Astrocyte (in vitro differentiated cells and primary cell): Measurements from ENCODE around the gene KBTBD3. TPM values are rescaled to one million over a fixed set of nuclear protein-coding genes. Genes with fewer than 3 reads are reported as not detected.

ENCODE experiments used
- DNase-seq: peaks from one replicate; pipeline ENCODE4 v3.0.0-alpha.2; 2010; ENCODE audit warnings: low read depth
- FAIRE-seq: peaks from 2 replicates; lab custom pipeline; 2011; peaks lifted over from hg19 to GRCh38; lab: Jason Lieb, UNC
- H2AFZ ChIP-seq: 2 replicates; pipeline ENCODE4 v1.6.0; 2012; ENCODE audit warnings: low read depth, low read length, inconsistent platforms
- H3K27ac ChIP-seq: 2 replicates; pipeline ENCODE4 v1.5.1; 2011; ENCODE audit warnings: low read depth, low read length, inconsistent platforms
- H3K27me3 ChIP-seq: 2 replicates; pipeline ENCODE4 v1.6.0; 2011; ENCODE audit warnings: low read length, inconsistent platforms; ENCODE audit not compliant: insufficient read depth
- H3K36me3 ChIP-seq: 2 replicates; pipeline ENCODE4 v1.5.1; 2011; ENCODE audit warnings: low read length, inconsistent platforms; ENCODE audit not compliant: insufficient read depth
- H3K4me1 ChIP-seq: 2 replicates; pipeline ENCODE4 v1.5.1; 2011; ENCODE audit warnings: low read length, inconsistent platforms; ENCODE audit not compliant: insufficient read depth
- H3K4me2 ChIP-seq: 2 replicates; pipeline ENCODE4 v1.6.0; 2012; ENCODE audit warnings: low read length, inconsistent platforms
- H3K4me3 ChIP-seq: 2 replicates; pipeline ENCODE4 v1.5.1; 2011; ENCODE audit warnings: low read depth, mild to moderate bottlenecking, low read length, inconsistent platforms; ENCODE audit not compliant: insufficient read depth
- H3K79me2 ChIP-seq: 2 replicates; pipeline ENCODE4 v1.6.0; 2012; ENCODE audit warnings: mild to moderate bottlenecking, low read length, inconsistent platforms; ENCODE audit not compliant: insufficient read depth
- H3K9ac ChIP-seq: 2 replicates; pipeline ENCODE4 v1.6.0; 2012; ENCODE audit warnings: mild to moderate bottlenecking, low read length, inconsistent platforms
- H3K9me3 ChIP-seq: 2 replicates; pipeline ENCODE4 v1.5.1; 2012; ENCODE audit warnings: low read depth, mild to moderate bottlenecking, low read length, inconsistent platforms; ENCODE audit not compliant: insufficient read depth
- H4K20me1 ChIP-seq: 2 replicates; pipeline ENCODE4 v1.6.0; 2012; ENCODE audit warnings: low read length, inconsistent platforms; ENCODE audit not compliant: insufficient read depth
- H3K27ac Mint-ChIP-seq: one replicate; pipeline ENCODE4 v1.8.0; 2021; ENCODE audit warnings: mild to moderate bottlenecking, mixed read lengths; ENCODE audit not compliant: unreplicated experiment
- H3K27me3 Mint-ChIP-seq: one replicate; pipeline ENCODE4 v1.8.0; 2021; ENCODE audit warnings: low read depth, mixed read lengths; ENCODE audit not compliant: unreplicated experiment
- H3K36me3 Mint-ChIP-seq: one replicate; pipeline ENCODE4 v1.8.0; 2021; ENCODE audit warnings: low read depth, mixed read lengths; ENCODE audit not compliant: unreplicated experiment
- H3K4me1 Mint-ChIP-seq: one replicate; pipeline ENCODE4 v1.8.0; 2021; ENCODE audit warnings: low read depth, mixed read lengths; ENCODE audit not compliant: unreplicated experiment
- H3K4me3 Mint-ChIP-seq: one replicate; pipeline ENCODE4 v1.8.0; 2021; ENCODE audit warnings: mild to moderate bottlenecking, moderate library complexity, mixed read lengths; ENCODE audit not compliant: unreplicated experiment
- H3K9me3 Mint-ChIP-seq: one replicate; pipeline ENCODE4 v1.8.0; 2021; ENCODE audit warnings: mild to moderate bottlenecking, mixed read lengths; ENCODE audit not compliant: unreplicated experiment
- EZH2 ChIP-seq: IDR thresholded peaks from 2 replicates; pipeline ENCODE4 v1.6.1; 2012; ENCODE audit warnings: mild to moderate bottlenecking, low read length, inconsistent platforms; ENCODE audit not compliant: insufficient read depth
- total RNA-seq: library from RNA; stranded (reverse); gene quantifications from 2 replicates; pipeline ENCODE4 v1.2.1, GENCODE V29; 2021
- TF ChIP-seq, protein P1 (sequence below): IDR thresholded peaks from 2 replicates; pipeline ENCODE4 v1.5.1; 2011; ENCODE audit warnings: low read depth, mild to moderate bottlenecking, inconsistent platforms, low read length, moderate library complexity; ENCODE audit not compliant: insufficient read depth

KBTBD3 gene
- total RNA-seq, 1 donor from 2014 or later: 4.7 TPM

DNA sequence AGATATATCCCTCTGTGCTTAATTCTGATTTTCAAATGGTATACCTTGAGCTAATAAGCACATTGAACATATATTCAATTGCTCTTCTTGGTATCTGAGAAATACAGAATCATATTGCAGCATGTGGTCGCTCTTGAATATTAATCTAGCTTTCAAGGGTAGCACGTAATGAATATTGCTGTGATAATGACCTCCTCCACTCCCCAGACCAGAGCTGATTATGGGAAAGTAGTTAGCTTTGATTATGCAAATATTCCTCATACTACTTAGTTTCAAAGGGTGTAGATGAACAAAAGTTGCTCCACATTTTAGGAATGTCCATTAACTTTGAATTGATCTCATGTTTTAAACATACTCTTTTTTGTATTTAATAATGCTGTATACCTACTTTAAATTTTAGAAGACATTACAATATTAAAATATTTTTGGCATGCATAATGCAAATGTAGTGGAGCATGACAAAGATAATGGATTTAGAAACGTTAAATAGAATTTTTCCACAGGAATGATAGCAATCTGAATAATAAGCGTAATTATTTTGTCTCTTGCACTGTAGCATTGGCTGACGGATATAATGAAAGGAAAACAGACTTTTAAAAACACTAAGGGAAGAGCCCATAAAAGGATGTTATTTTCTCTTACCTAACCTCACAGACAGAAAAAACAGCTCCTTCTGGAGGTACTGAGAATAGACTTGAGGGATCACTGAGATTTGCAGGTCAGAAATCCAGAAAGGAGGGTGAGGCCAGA is 27.2 kb downstream of the KBTBD3 start:
- no peaks in the 10 kb centered on the region for H3K9me3 Mint-ChIP-seq
- no peaks in the 10 kb centered on the region for H3K36me3 Mint-ChIP-seq
- H3K27me3 ChIP-seq: no peaks in the 10 kb centered on the region
- no peak overlapping the region for H3K9ac ChIP-seq
- no peak overlapping the region for H3K27ac ChIP-seq
- TF ChIP-seq, protein P1, sequence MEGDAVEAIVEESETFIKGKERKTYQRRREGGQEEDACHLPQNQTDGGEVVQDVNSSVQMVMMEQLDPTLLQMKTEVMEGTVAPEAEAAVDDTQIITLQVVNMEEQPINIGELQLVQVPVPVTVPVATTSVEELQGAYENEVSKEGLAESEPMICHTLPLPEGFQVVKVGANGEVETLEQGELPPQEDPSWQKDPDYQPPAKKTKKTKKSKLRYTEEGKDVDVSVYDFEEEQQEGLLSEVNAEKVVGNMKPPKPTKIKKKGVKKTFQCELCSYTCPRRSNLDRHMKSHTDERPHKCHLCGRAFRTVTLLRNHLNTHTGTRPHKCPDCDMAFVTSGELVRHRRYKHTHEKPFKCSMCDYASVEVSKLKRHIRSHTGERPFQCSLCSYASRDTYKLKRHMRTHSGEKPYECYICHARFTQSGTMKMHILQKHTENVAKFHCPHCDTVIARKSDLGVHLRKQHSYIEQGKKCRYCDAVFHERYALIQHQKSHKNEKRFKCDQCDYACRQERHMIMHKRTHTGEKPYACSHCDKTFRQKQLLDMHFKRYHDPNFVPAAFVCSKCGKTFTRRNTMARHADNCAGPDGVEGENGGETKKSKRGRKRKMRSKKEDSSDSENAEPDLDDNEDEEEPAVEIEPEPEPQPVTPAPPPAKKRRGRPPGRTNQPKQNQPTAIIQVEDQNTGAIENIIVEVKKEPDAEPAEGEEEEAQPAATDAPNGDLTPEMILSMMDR: no peak
- TF ChIP-seq EZH2: no peak
- no peak overlapping the region for H3K4me2 ChIP-seq
- H3K4me1 ChIP-seq: no peaks in the 10 kb centered on the region
- no peaks in the 10 kb centered on the region for H3K4me1 Mint-ChIP-seq
- H3K27me3 Mint-ChIP-seq: no peaks in the 10 kb centered on the region
- H3K4me3 ChIP-seq: no peak overlapping the region
- no peaks in the 10 kb centered on the region for H4K20me1 ChIP-seq
- H2AFZ ChIP-seq: no peak overlapping the region
- FAIRE-seq: no peak
- no peak for DNase-seq
- no peaks in the 10 kb centered on the region for H3K9me3 ChIP-seq
- H3K36me3 ChIP-seq: no peaks in the 10 kb centered on the region
- no peak overlapping the region for H3K27ac Mint-ChIP-seq
- H3K4me3 Mint-ChIP-seq: no peak overlapping the region
- no peaks in the 10 kb centered on the region for H3K79me2 ChIP-seq

DNA sequence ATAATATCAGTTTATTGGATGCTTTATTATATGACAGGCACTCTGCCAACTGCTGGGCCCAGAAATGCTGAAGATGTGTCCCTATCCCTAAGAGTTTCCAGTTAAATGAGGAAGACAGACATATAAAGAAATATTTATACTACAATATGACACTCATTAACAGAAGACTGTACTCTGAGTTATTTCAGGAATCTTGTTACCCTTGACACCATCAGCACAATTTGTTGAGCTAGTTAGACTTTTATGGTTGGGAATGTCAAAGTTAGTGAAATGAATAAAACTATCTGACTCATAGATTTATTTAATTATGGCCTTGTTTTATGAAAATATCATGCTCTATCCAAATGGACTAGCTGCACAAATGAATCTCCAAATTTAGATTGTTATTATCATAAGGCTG is 29.5 kb downstream of the KBTBD3 start:
- H3K36me3 Mint-ChIP-seq: no peaks in the 10 kb centered on the region
- Histone ChIP-seq H3K4me3 (no peak overlapping the region), H3K9me3 (no peaks in the 10 kb centered on the region), H3K4me2 (no peak overlapping the region), H3K27me3 (no peaks in the 10 kb centered on the region), H2AFZ (no peak overlapping the region), H3K79me2 (no peaks in the 10 kb centered on the region), H4K20me1 (no peaks in the 10 kb centered on the region), H3K36me3 (no peaks in the 10 kb centered on the region), H3K27ac (no peak overlapping the region), H3K9ac (no peak overlapping the region), H3K4me1 (no peaks in the 10 kb centered on the region)
- no peak overlapping the region for H3K27ac Mint-ChIP-seq
- no peaks in the 10 kb centered on the region for H3K9me3 Mint-ChIP-seq
- TF ChIP-seq EZH2: no peak
- TF ChIP-seq, protein P1: no peak
- no peak overlapping the region for H3K4me3 Mint-ChIP-seq
- DNase-seq (no peak), FAIRE-seq (no peak)
- H3K27me3 Mint-ChIP-seq: no peaks in the 10 kb centered on the region
- H3K4me1 Mint-ChIP-seq: no peaks in the 10 kb centered on the region

DNA sequence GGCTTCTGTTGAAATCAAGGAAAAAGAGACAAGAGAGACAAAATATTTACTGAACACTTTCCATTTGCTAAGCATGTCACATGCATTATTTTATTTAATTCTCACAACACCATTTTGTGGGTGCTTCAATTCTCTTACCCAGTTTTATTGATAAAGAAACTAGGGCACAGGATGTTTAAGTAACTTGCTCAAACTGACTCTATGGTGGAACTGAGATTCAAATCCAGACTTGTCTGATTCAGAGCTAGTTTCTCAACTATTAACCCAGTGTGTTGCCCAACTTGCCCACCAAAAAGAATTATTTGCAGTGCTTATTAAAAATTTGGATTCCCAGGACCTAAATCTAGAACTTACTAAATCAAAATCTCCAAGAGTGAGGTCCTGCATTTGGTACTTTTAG is 33.6 kb downstream of the KBTBD3 start:
- Mint-ChIP-seq H3K4me3 (no peak overlapping the region), H3K36me3 (no peaks in the 10 kb centered on the region), H3K27ac (no peak overlapping the region), H3K9me3 (no peaks in the 10 kb centered on the region), H3K27me3 (no peaks in the 10 kb centered on the region), H3K4me1 (no peaks in the 10 kb centered on the region)
- DNase-seq (no peak), FAIRE-seq (no peak)
- no peak overlapping the region for H2AFZ ChIP-seq
- no peak for TF ChIP-seq EZH2
- TF ChIP-seq, protein P1: no peak
- no peak overlapping the region for H3K4me3 ChIP-seq
- no peaks in the 10 kb centered on the region for H4K20me1 ChIP-seq
- H3K27me3 ChIP-seq: no peaks in the 10 kb centered on the region
- no peaks in the 10 kb centered on the region for H3K79me2 ChIP-seq
- no peak overlapping the region for H3K9ac ChIP-seq
- no peak overlapping the region for H3K4me2 ChIP-seq
- no peak overlapping the region for H3K27ac ChIP-seq
- no peaks in the 10 kb centered on the region for H3K9me3 ChIP-seq
- no peaks in the 10 kb centered on the region for H3K4me1 ChIP-seq
- no peaks in the 10 kb centered on the region for H3K36me3 ChIP-seq
